Measurements from ENCODE around the gene PRPS1. TPM values are rescaled to one million over a fixed set of nuclear protein-coding genes. Genes with fewer than 3 reads are reported as not detected.
A peak's percentile ranks its signal among the peaks of the same experiment; 100 is the strongest.

Gene PRPS1
- polyA plus RNA-seq, 1 donor (not counting 4 experiments of a cell fraction or from before 2014, with no cell fraction given) = 48.4 TPM

GRCh38 chrX:107678957-107679740, 50.8 kb downstream of the PRPS1 start:
- dilution Hi-C loops (cut with MboI; ENCODE audit: extremely low pct_ligation_motif_present, low sequenced_read_pairs) = no loop called here
- no peak overlapping the region for H3K9ac ChIP-seq (ENCODE audit: control insufficient read depth, extremely low read depth, insufficient read depth, low read length)
- FAIRE-seq = peak; percentile 77

DNA sequence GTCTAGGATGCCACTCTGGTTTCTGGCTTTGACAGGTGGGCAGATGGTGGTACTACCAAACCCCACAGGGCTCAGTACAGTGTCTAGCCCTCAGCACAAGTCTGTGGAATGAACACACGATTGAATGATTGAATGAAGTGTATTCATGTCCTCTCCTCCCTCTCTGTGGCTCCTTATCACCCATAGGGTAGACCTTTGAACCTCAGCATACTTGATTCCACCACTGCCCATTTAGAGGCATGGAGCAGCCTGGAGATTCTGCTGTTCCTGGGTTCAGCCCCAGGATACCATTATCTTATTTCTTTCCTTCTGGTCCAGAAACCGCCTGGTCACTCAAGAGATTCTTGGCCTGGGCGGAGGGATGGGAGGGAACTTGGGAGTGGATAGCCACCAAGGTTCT, 53.9 kb downstream of the PRPS1 start:
- H3K4me3 ChIP-seq (ENCODE audit: control insufficient read depth in 2 of 3, extremely low read depth in 1 of 3, insufficient read depth in 2 of 3, low read depth in 1 of 3, low read length in 3 of 3) = no peak overlapping the region
- TF ChIP-seq CTCF (optimal IDR thresholded peaks at IDR 0.05 in 1 of 3, IDR thresholded peaks at IDR 0.05 in 1 of 3, conservative IDR thresholded peaks at IDR 0.05 in 1 of 3; ENCODE audit: extremely low read depth in 1 of 3, insufficient read depth in 2 of 3, low read length in 3 of 3) = no peak
- TF ChIP-seq EZH2 (IDR thresholded peaks at IDR 0.05; ENCODE audit: low read length) = no peak
- no peak overlapping the region for H2AFZ ChIP-seq (ENCODE audit: control insufficient read depth, low read length)
- no peak overlapping the region for H3K9ac ChIP-seq (ENCODE audit: control insufficient read depth, extremely low read depth, insufficient read depth, low read length)
- no peaks in the 10 kb centered on the region for H3K9me3 ChIP-seq (ENCODE audit: control insufficient read depth, low read depth, low read length)
- DNase-seq (ENCODE audit: low read depth, low spot score) (no peak), FAIRE-seq (no peak)
- no peaks in the 10 kb centered on the region for H3K27me3 ChIP-seq (ENCODE audit: control insufficient read depth, extremely low read depth, insufficient read depth, low read length)
- peaks cover 2% of the 10 kb centered on the region for H3K9me1 ChIP-seq (ENCODE audit: control insufficient read depth, extremely low read depth, insufficient read depth, low read length)
- H4K20me1 ChIP-seq (ENCODE audit: control insufficient read depth, extremely low read depth, insufficient read depth, low read length) = no peaks in the 10 kb centered on the region
- H3K36me3 ChIP-seq (ENCODE audit: control insufficient read depth in 2 of 2, extremely low read depth in 1 of 2, insufficient read depth in 2 of 2, low read length in 2 of 2) = no peaks in the 10 kb centered on the region
- no peaks in the 10 kb centered on the region for H3K79me2 ChIP-seq (ENCODE audit: control insufficient read depth, insufficient read depth, low read length)
- no peak overlapping the region for H3K27ac ChIP-seq (ENCODE audit: control insufficient read depth, insufficient read depth, low read length)
- H3K4me1 ChIP-seq (ENCODE audit: control insufficient read depth, extremely low read depth, insufficient read depth, low read length) = peaks cover 38% of the 10 kb centered on the region
- no peak overlapping the region for H3K4me2 ChIP-seq (ENCODE audit: control insufficient read depth, extremely low read depth, insufficient read depth, low read depth, low read length)
- dilution Hi-C loops (cut with MboI; ENCODE audit: extremely low pct_ligation_motif_present, low sequenced_read_pairs) = no loop called here

More at GRCh38 chrX:107678957-107679740, 50.8 kb downstream of the PRPS1 start:
- TF ChIP-seq EZH2 (IDR thresholded peaks at IDR 0.05; ENCODE audit: low read length) (no peak), CTCF (optimal IDR thresholded peaks at IDR 0.05 in 1 of 3, IDR thresholded peaks at IDR 0.05 in 1 of 3, conservative IDR thresholded peaks at IDR 0.05 in 1 of 3; ENCODE audit: extremely low read depth in 1 of 3, insufficient read depth in 2 of 3, low read length in 3 of 3) (no peak)
- no peaks in the 10 kb centered on the region for H3K36me3 ChIP-seq (ENCODE audit: control insufficient read depth in 2 of 2, extremely low read depth in 1 of 2, insufficient read depth in 2 of 2, low read length in 2 of 2)
- no peak for DNase-seq (ENCODE audit: low read depth, low spot score)
- no peak overlapping the region for H3K4me2 ChIP-seq (ENCODE audit: control insufficient read depth, extremely low read depth, insufficient read depth, low read depth, low read length)
- H3K4me1 ChIP-seq (ENCODE audit: control insufficient read depth, extremely low read depth, insufficient read depth, low read length) = peaks cover 34% of the 10 kb centered on the region
- no peak overlapping the region for H2AFZ ChIP-seq (ENCODE audit: control insufficient read depth, low read length)
- H3K9me3 ChIP-seq (ENCODE audit: control insufficient read depth, low read depth, low read length) = no peaks in the 10 kb centered on the region
- H3K79me2 ChIP-seq (ENCODE audit: control insufficient read depth, insufficient read depth, low read length) = no peaks in the 10 kb centered on the region
- peaks cover 2% of the 10 kb centered on the region for H3K9me1 ChIP-seq (ENCODE audit: control insufficient read depth, extremely low read depth, insufficient read depth, low read length)
- no peaks in the 10 kb centered on the region for H3K27me3 ChIP-seq (ENCODE audit: control insufficient read depth, extremely low read depth, insufficient read depth, low read length)
- peak overlapping the region; percentile 88 for H3K27ac ChIP-seq (ENCODE audit: control insufficient read depth, insufficient read depth, low read length)
- no peaks in the 10 kb centered on the region for H4K20me1 ChIP-seq (ENCODE audit: control insufficient read depth, extremely low read depth, insufficient read depth, low read length)
- no peak overlapping the region for H3K4me3 ChIP-seq (ENCODE audit: control insufficient read depth in 2 of 3, extremely low read depth in 1 of 3, insufficient read depth in 2 of 3, low read depth in 1 of 3, low read length in 3 of 3)
